H1 (cell line): ENCODE measurements around the gene IL18R1. TPM values are rescaled to one million over a fixed set of nuclear protein-coding genes. Genes with fewer than 3 reads are reported as not detected.

Experiments used
- CTCF ChIA-PET: fragments of 300-600 bp; sonication (Branson Sonifier 250); formaldehyde crosslinking; loops from one replicate; lab custom pipeline; 2021; ENCODE audit not compliant: partially characterized antibody; lab: Charles Lee
- POLR2A ChIA-PET: fragments of 300-600 bp; sonication (Branson Sonifier 250); formaldehyde crosslinking; loops from one replicate; lab custom pipeline; 2021; ENCODE audit warnings: inconsistent platforms; ENCODE audit not compliant: partially characterized antibody; lab: Charles Lee
- DNase-seq, 2 experiments: peaks; one replicate each; pipeline versions ENCODE4 v3.0.0 to v3.0.0-alpha.2; 2010 to 2022; ENCODE audit warnings: low spot score in 2 of 2, low read depth in 1 of 2, mixed read lengths in 1 of 2
- FAIRE-seq: peaks from 2 replicates; lab custom pipeline; 2011; peaks lifted over from hg19 to GRCh38; lab: Jason Lieb, UNC
- H2AFZ ChIP-seq: 2 replicates; pipeline ENCODE4 v1.8.1; 2012; ENCODE audit warnings: low read length, inconsistent platforms
- H2AK5ac ChIP-seq: 2 replicates; pipeline ENCODE4 v1.6.1; 2013; ENCODE audit warnings: low read depth, low read length
- H2BK120ac ChIP-seq: replicated peaks from 2 replicates; pipeline ENCODE3; 2013; ENCODE audit warnings: low read depth, low read length, inconsistent platforms
- H2BK12ac ChIP-seq: 2 replicates; pipeline ENCODE4 v1.6.1; 2013; ENCODE audit warnings: low read depth, low read length
- H2BK15ac ChIP-seq: 2 replicates; pipeline ENCODE4 v1.6.1; 2013; ENCODE audit warnings: low read length
- H2BK20ac ChIP-seq: 2 replicates; pipeline ENCODE4 v1.6.1; 2013; ENCODE audit warnings: low read length
- H2BK5ac ChIP-seq: 2 replicates; pipeline ENCODE4 v1.6.1; 2013; ENCODE audit warnings: low read depth, low read length
- H3K14ac ChIP-seq: 2 replicates; pipeline ENCODE4 v1.6.1; 2013; ENCODE audit warnings: inconsistent platforms; ENCODE audit not compliant: insufficient read length
- H3K18ac ChIP-seq: 2 replicates; pipeline ENCODE4 v1.6.1; 2013; ENCODE audit warnings: low read length; ENCODE audit errors: extremely low read depth
- H3K23ac ChIP-seq: 2 replicates; pipeline ENCODE4 v1.6.1; 2013; ENCODE audit warnings: inconsistent platforms; ENCODE audit not compliant: insufficient read length
- H3K23me2 ChIP-seq: 2 replicates; pipeline ENCODE4 v1.6.1; 2013; ENCODE audit warnings: low read depth, low read length
- H3K27ac ChIP-seq: 2 replicates; pipeline ENCODE4 v1.6.1; 2011; ENCODE audit warnings: low read depth, low read length, inconsistent platforms
- H3K27me3 ChIP-seq, 4 experiments: replicated peaks in 1 of 4; 1 replicate in 1 of 4; 2 replicates in 3 of 4; pipeline versions ENCODE4 v1.6.1 to v1.8.1; 2011 to 2013; ENCODE audit warnings: low read length in 3 of 4, mild to moderate bottlenecking in 3 of 4, inconsistent platforms in 2 of 4, mixed read lengths in 2 of 4, moderate library complexity in 1 of 4; ENCODE audit not compliant: control insufficient read depth in 3 of 4, insufficient read depth in 3 of 4; ENCODE audit errors: extremely low read depth in 1 of 4
- H3K36me3 ChIP-seq, 4 experiments: 2 replicates each; pipeline versions ENCODE4 v1.6.1 to v1.8.1; 2011 to 2013; ENCODE audit warnings: mild to moderate bottlenecking in 4 of 4, low read length in 3 of 4, moderate library complexity in 2 of 4, control low read depth in 1 of 4, inconsistent platforms in 1 of 4; ENCODE audit not compliant: insufficient read depth in 4 of 4, control insufficient read depth in 2 of 4
- H3K4ac ChIP-seq: replicated peaks from 2 replicates; pipeline ENCODE3; 2013; ENCODE audit warnings: low read length, low read depth, mixed read lengths, inconsistent platforms; ENCODE audit not compliant: insufficient read length
- H3K4me1 ChIP-seq, 4 experiments: replicated peaks in 1 of 4; 1 replicate in 1 of 4; 2 replicates in 3 of 4; pipeline versions ENCODE4 v1.6.1 to v1.8.1; 2011 to 2013; ENCODE audit warnings: low read length in 3 of 4, inconsistent platforms in 2 of 4, mixed read lengths in 1 of 4; ENCODE audit not compliant: insufficient read depth in 4 of 4, control insufficient read depth in 3 of 4
- H3K4me2 ChIP-seq, 2 experiments: 2 replicates each; pipeline versions ENCODE4 v1.6.1 to v1.8.1; 2011 to 2013; ENCODE audit warnings: low read depth in 2 of 2, low read length in 2 of 2, control low read depth in 1 of 2, inconsistent platforms in 1 of 2, mild to moderate bottlenecking in 1 of 2; ENCODE audit not compliant: insufficient read depth in 1 of 2
- H3K4me3 ChIP-seq, 4 experiments: fragments of 200-600, 300-600 bp in 1 of 4; sonication (generic), shearing (Covaris generic), sonication (Bioruptor Twin) in 1 of 4; 2 replicates each; pipeline versions ENCODE4 v1.5.1 to v1.8.1; 2011 to 2016; ENCODE audit warnings: low read length in 4 of 4, low read depth in 3 of 4, control low read depth in 2 of 4, inconsistent platforms in 2 of 4, mild to moderate bottlenecking in 2 of 4, mixed read lengths in 1 of 4, moderate library complexity in 1 of 4; ENCODE audit not compliant: insufficient read depth in 2 of 4; ENCODE audit errors: extremely low read depth in 1 of 4
- H3K56ac ChIP-seq: replicated peaks from 2 replicates; pipeline ENCODE3; 2013; ENCODE audit warnings: low read depth, mild to moderate bottlenecking, mixed read lengths, low read length, inconsistent platforms; ENCODE audit not compliant: insufficient read length
- H3K79me1 ChIP-seq: 2 replicates; pipeline ENCODE4 v1.6.1; 2013; ENCODE audit warnings: low read depth, low read length, control low read depth
- H3K79me2 ChIP-seq, 2 experiments: 2 replicates each; pipeline versions ENCODE4 v1.6.1 to v1.8.1; 2012 to 2013; ENCODE audit warnings: low read length in 2 of 2, mild to moderate bottlenecking in 2 of 2, inconsistent platforms in 1 of 2; ENCODE audit not compliant: insufficient read depth in 2 of 2, control insufficient read depth in 1 of 2
- H3K9ac ChIP-seq, 4 experiments: replicated peaks in 1 of 4; 1 replicate in 1 of 4; 2 replicates in 3 of 4; pipeline versions ENCODE4 v1.6.1 to v1.8.1; 2011 to 2013; ENCODE audit warnings: low read depth in 3 of 4, low read length in 3 of 4, control low read depth in 2 of 4, mild to moderate bottlenecking in 2 of 4, moderate library complexity in 2 of 4, inconsistent platforms in 1 of 4; ENCODE audit errors: extremely low read depth in 1 of 4
- H3K9me3 ChIP-seq, 2 experiments: 2 replicates each; pipeline versions ENCODE4 v1.6.1 to v1.8.1; 2012 to 2013; ENCODE audit warnings: mild to moderate bottlenecking in 2 of 2, moderate library complexity in 2 of 2, control low read depth in 1 of 2, inconsistent platforms in 1 of 2, low read depth in 1 of 2, low read length in 1 of 2, mixed read lengths in 1 of 2; ENCODE audit not compliant: insufficient read depth in 2 of 2
- H4K20me1 ChIP-seq, 2 experiments: replicated peaks in 1 of 2; 2 replicates each; pipeline versions ENCODE3 to v1.8.1; 2011 to 2013; ENCODE audit warnings: inconsistent platforms in 2 of 2, low read length in 2 of 2, mild to moderate bottlenecking in 1 of 2; ENCODE audit not compliant: insufficient read depth in 2 of 2, control insufficient read depth in 1 of 2
- H4K5ac ChIP-seq: 2 replicates; pipeline ENCODE4 v1.6.1; 2013; ENCODE audit warnings: low read length, low read depth, mixed read lengths, inconsistent platforms; ENCODE audit not compliant: insufficient read length
- H4K8ac ChIP-seq: 2 replicates; pipeline ENCODE4 v1.8.0; 2013; ENCODE audit warnings: mild to moderate bottlenecking, moderate library complexity, low read length, inconsistent platforms; ENCODE audit not compliant: insufficient read depth; ENCODE audit errors: extremely low read depth
- H4K91ac ChIP-seq: replicated peaks from 2 replicates; pipeline ENCODE3; 2013; ENCODE audit warnings: low read length, mixed read lengths, inconsistent platforms; ENCODE audit not compliant: insufficient read length
- WGBS, 2 experiments: shearing (Covaris generic) in 1 of 2; methylation state at CpG; one replicate each; pipeline versions ENCODE4 v1.1.6 to v1.1.7; 2013 to 2015; ENCODE audit warnings: low lambda C conversion rate in 2 of 2, mixed read lengths in 2 of 2, inconsistent platforms in 1 of 2, low coverage in 1 of 2, missing lambda C conversion rate in 1 of 2; ENCODE audit not compliant: insufficient replicate concordance in 2 of 2, insufficient coverage in 1 of 2, insufficient read length in 1 of 2; ENCODE audit errors: extremely low coverage in 1 of 2, missing lambda C conversion rate in 1 of 2; 5-methylcytosine and 5-hydroxymethylcytosine counted together
- polyA plus RNA-seq, 7 experiments: library from polyadenylated mRNA; depleted of rRNA in 3 of 7; stranded (reverse) in 5 of 7; unstranded in 2 of 7; fragments of >200 nt in 5 of 7; fragments of 200-250 nt in 2 of 7; gene quantifications; 1 replicate in 5 of 7; 2 replicates in 1 of 7; 4 replicates in 1 of 7; pipeline versions ENCODE4 v1.2.1 to v1.2.3, GENCODE V29; 2011 to 2013; ENCODE audit warnings: missing spikeins in 2 of 7, mixed read lengths in 2 of 7
- total RNA-seq: library from RNA; stranded (reverse); fragmentation: NEBNext Ultra II Directional; extraction: Animal tissue kit (Norgen Biotek cat#: 25700); gene quantifications from 2 replicates; pipeline ENCODE4 v1.2.1, GENCODE V29; 2021
- TF ChIP-seq, protein P1 (sequence below): IDR thresholded peaks from 2 replicates; pipeline ENCODE4 v1.6.1; 2012; ENCODE audit warnings: inconsistent platforms

The IL18R1 gene
- total and polyA plus RNA-seq, 2 of the 8 experiments (the other 6 are each of a cell fraction or from before 2014, with no cell fraction given) = 0.54 TPM; not detected in 1

DNA sequence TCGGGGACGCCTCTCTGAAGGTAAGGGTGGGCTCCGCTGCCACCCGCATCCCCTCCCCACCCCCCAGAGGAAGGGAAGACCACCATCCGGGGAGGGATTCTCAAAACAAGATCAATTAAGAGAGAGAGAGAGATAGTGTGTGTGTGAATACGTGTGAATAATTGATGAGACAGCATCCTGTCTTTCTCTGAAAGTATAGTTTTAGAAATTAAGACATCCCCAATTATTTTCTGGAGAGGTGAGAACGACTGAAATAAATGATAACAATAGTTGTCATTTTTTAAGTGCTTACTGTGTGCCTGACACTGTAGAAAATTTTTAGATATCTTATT is 751 bp downstream of the IL18R1 start:
- Histone ChIP-seq H2BK20ac (no peak overlapping the region), H3K4me2 (peak overlapping the region; percentile 35 to 74; a peak in 3 of 4 replicates), H3K4ac (no peak overlapping the region), H3K9ac (no peak overlapping the region), H3K4me1 (0 out of 7 replicates have a peak, but pooled peaks cover 0 to 1% (median 0%) of the 10 kb centered on the region in 4 experiments), H4K8ac (no peak overlapping the region), H2AFZ (no peak overlapping the region), H2BK5ac (no peak overlapping the region), H3K9me3 (no peaks in the 10 kb centered on the region), H3K79me1 (no peaks in the 10 kb centered on the region), H4K91ac (no peak overlapping the region), H3K23me2 (no peaks in the 10 kb centered on the region; the same call in 1 of the 2 replicates), H3K56ac (no peak overlapping the region), H3K18ac (no peak overlapping the region), H2BK120ac (no peak overlapping the region), H3K27me3 (peaks cover 0 to 13% (median 9%) of the 10 kb centered on the region in 4 experiments; a peak in 5 of 7 replicates), H3K36me3 (no peaks in the 10 kb centered on the region), H3K14ac (no peak overlapping the region), H3K27ac (no peak overlapping the region), H4K5ac (no peak overlapping the region), H2AK5ac (no peak overlapping the region), H3K23ac (no peak overlapping the region), H3K4me3 (peak overlapping the region; percentile 41 to 71 (median 54); a peak in 7 of 8 replicates), H2BK15ac (no peak overlapping the region), H2BK12ac (no peak overlapping the region), H4K20me1 (no peaks in the 10 kb centered on the region), H3K79me2 (no peaks in the 10 kb centered on the region)
- CTCF ChIA-PET = interaction anchor here (0.7 to 1.9 kb wide), 13 partner anchors 12 to 1194 kb away, joined by 3 to 9 read pairs (median 3); no protein-coding TSS in a partner anchor
- POLR2A ChIA-PET = no interaction called here
- no peak for DNase-seq
- no peak for FAIRE-seq
- TF ChIP-seq, protein P1, sequence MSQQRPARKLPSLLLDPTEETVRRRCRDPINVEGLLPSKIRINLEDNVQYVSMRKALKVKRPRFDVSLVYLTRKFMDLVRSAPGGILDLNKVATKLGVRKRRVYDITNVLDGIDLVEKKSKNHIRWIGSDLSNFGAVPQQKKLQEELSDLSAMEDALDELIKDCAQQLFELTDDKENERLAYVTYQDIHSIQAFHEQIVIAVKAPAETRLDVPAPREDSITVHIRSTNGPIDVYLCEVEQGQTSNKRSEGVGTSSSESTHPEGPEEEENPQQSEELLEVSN = no peak
- 28% methylated on average over 4 of the region's 7 CpGs; no CpG with 5 or more reads in 1 of the 2 experiments for WGBS, 2 experiments
